NT2/D1 (cell line): ENCODE results near the gene TEPSIN.

Source experiments
- SUZ12 ChIP-seq: IDR thresholded peaks from 2 replicates; pipeline ENCODE4 v1.6.1; 2011; ENCODE audit not compliant: insufficient read length, insufficient read depth; ENCODE audit errors: extremely low read depth
- YY1 ChIP-seq: IDR thresholded peaks from 2 replicates; pipeline ENCODE4 v1.6.1; 2011; ENCODE audit not compliant: insufficient read length, insufficient read depth
- ZNF274 ChIP-seq: IDR thresholded peaks from 2 replicates; pipeline ENCODE4 v1.6.1; 2011; ENCODE audit warnings: mild to moderate bottlenecking, low read depth, low read length

- TF ChIP-seq ZNF274, result no peak
- TF ChIP-seq YY1, result no peak
- no peak for TF ChIP-seq SUZ12
These were observed 8.6 kb downstream of the TEPSIN start for GRCh38 chr17:81230043-81230820.
